Eye (tissue), 1 donor: Measurements from ENCODE around the gene PRR29.

ENCODE experiments used
- DNase-seq: peaks from one replicate; pipeline ENCODE4 v3.0.0-alpha.2; 2015

Gene PRR29

GRCh38 chr17:64053101-64053500 is 55.0 kb downstream of the PRR29 start:
- DNase-seq, result no peak
